HepG2 (cell line): ENCODE data around the gene HECTD4. TPM values are rescaled to one million over a fixed set of nuclear protein-coding genes. Genes with fewer than 3 reads are reported as not detected.

Experiments
- ATAC-seq: fragments of 200-7000 bp; cut with Tn5 transposase; 3 replicates; pipeline ENCODE4 v1.9.1; 2020; ENCODE audit warnings: mild to moderate bottlenecking, moderate library complexity
- BruUV-seq: library from RNA; stranded (reverse); fragments of 400-500 nt; replicated peaks from 2 replicates; lab custom pipeline; 2021; lab: Mats Ljungman, UMichigan
- CTCF ChIA-PET: fragments of 300-600 bp; formaldehyde crosslinking; extraction: SDS; loops from one replicate; lab custom pipeline; 2021; ENCODE audit warnings: low total read pairs, inconsistent platforms, low intra/inter-chr PET ratio; lab: Yijun Ruan, JAX
- POLR2A ChIA-PET: fragments of 350-600 bp; sonication (Branson Sonifier 250); formaldehyde crosslinking; loops from one replicate; lab custom pipeline; 2020; ENCODE audit warnings: antibody characterized with exemption, inconsistent platforms; lab: Yijun Ruan, JAX
- DNase-seq: peaks from one replicate; pipeline ENCODE4 v3.0.0-alpha.2; 2015; ENCODE audit warnings: low spot score
- FAIRE-seq: peaks from 3 replicates; lab custom pipeline; 2011; peaks lifted over from hg19 to GRCh38; lab: Jason Lieb, UNC
- H2AFZ ChIP-seq: one replicate; pipeline ENCODE4 v1.6.1; 2011; ENCODE audit warnings: low read length, inconsistent platforms
- H3K27ac ChIP-seq: fragments of 300-600 bp; 3 replicates; pipeline ENCODE4 v1.8.0; 2011; ENCODE audit warnings: mixed run types, mild to moderate bottlenecking, mixed read lengths, low read length, inconsistent platforms; ENCODE audit not compliant: insufficient read depth; ENCODE audit errors: extremely low read length
- H3K27me3 ChIP-seq, 2 experiments: fragments of 200-600 bp in 1 of 2; 2 replicates in 1 of 2; 3 replicates in 1 of 2; pipeline versions ENCODE4 v1.6.0 to v1.8.0; 2011; ENCODE audit warnings: low read length in 2 of 2, mild to moderate bottlenecking in 2 of 2, moderate library complexity in 2 of 2, inconsistent platforms in 1 of 2; ENCODE audit not compliant: insufficient read depth in 2 of 2, control insufficient read depth in 1 of 2
- H3K36me3 ChIP-seq, 2 experiments: fragments of 200-600 bp in 1 of 2; replicated peaks in 1 of 2; 2 replicates in 1 of 2; 3 replicates in 1 of 2; pipeline versions ENCODE4 v1.5.1 to v1.8.0; 2011; ENCODE audit warnings: low read length in 2 of 2, inconsistent platforms in 1 of 2; ENCODE audit not compliant: insufficient read depth in 2 of 2, control insufficient read depth in 1 of 2
- H3K4me1 ChIP-seq: 2 replicates; pipeline ENCODE4 v1.5.1; 2012; ENCODE audit warnings: low read length, inconsistent platforms; ENCODE audit not compliant: insufficient read depth
- H3K4me2 ChIP-seq: 2 replicates; pipeline ENCODE4 v1.6.0; 2011; ENCODE audit warnings: low read depth, low read length, inconsistent platforms
- H3K4me3 ChIP-seq, 3 experiments: fragments of 200-600 bp in 1 of 3; sonication (generic), shearing (Covaris generic) in 1 of 3; replicated peaks in 1 of 3; 2 replicates each; pipeline ENCODE4 v1.5.1; 2011 to 2016; ENCODE audit warnings: low read length in 3 of 3, inconsistent platforms in 2 of 3, low read depth in 2 of 3, mild to moderate bottlenecking in 2 of 3, control low read depth in 1 of 3, mixed read lengths in 1 of 3; ENCODE audit not compliant: insufficient read depth in 1 of 3
- H3K79me2 ChIP-seq: one replicate; pipeline ENCODE4 v1.6.1; 2011; ENCODE audit warnings: low read length, inconsistent platforms; ENCODE audit not compliant: insufficient read depth
- H3K9ac ChIP-seq: 2 replicates; pipeline ENCODE4 v1.6.0; 2011; ENCODE audit warnings: mild to moderate bottlenecking, low read depth, low read length, inconsistent platforms; ENCODE audit not compliant: insufficient read depth
- H3K9me3 ChIP-seq: 2 replicates; pipeline ENCODE4 v1.5.1; 2012; ENCODE audit warnings: mild to moderate bottlenecking, low read length
- H4K20me1 ChIP-seq: 2 replicates; pipeline ENCODE4 v1.6.0; 2011; ENCODE audit warnings: inconsistent platforms, mild to moderate bottlenecking, low read length, moderate library complexity; ENCODE audit not compliant: insufficient read depth
- AKAP8 ChIP-seq: sonication (generic); formaldehyde crosslinking; IDR thresholded peaks from 2 replicates; pipeline ENCODE4 v1.5.1; 2020; ENCODE audit warnings: mild to moderate bottlenecking, missing genetic modification reagents
- CREB1 ChIP-seq, 2 experiments: fragments of 450-650 bp in 1 of 2; IDR thresholded peaks; 2 replicates each; pipeline ENCODE4 v1.6.1; 2016 to 2017; ENCODE audit warnings: control low read depth in 1 of 2, mild to moderate bottlenecking in 1 of 2, missing compliant biosample characterization in 1 of 2, missing genetic modification characterization in 1 of 2
- CSRNP1 ChIP-seq: sonication (generic); formaldehyde crosslinking; IDR thresholded peaks from 2 replicates; pipeline ENCODE4 v1.8.1; 2023; ENCODE audit warnings: mild to moderate bottlenecking, missing genetic modification reagents
- ELF3 ChIP-seq: IDR thresholded peaks from 2 replicates; pipeline ENCODE4 v1.6.1; 2016; ENCODE audit warnings: missing genetic modification reagents, missing compliant biosample characterization
- FOXA3 ChIP-seq: IDR thresholded peaks from 2 replicates; pipeline ENCODE4 v1.6.1; 2016; ENCODE audit warnings: missing genetic modification reagents, missing compliant biosample characterization
- FOXO1 ChIP-seq: sonication (generic); formaldehyde crosslinking; IDR thresholded peaks from 2 replicates; pipeline ENCODE4 v1.4.0; 2020; ENCODE audit warnings: missing genetic modification reagents
- IRF2 ChIP-seq: IDR thresholded peaks from 2 replicates; pipeline ENCODE4 v1.6.1; 2018; ENCODE audit warnings: missing genetic modification reagents, missing compliant biosample characterization
- KLF11 ChIP-seq: IDR thresholded peaks from 2 replicates; pipeline ENCODE4 v1.6.1; 2016; ENCODE audit warnings: missing compliant biosample characterization
- NCOA1 ChIP-seq: sonication (generic); formaldehyde crosslinking; IDR thresholded peaks from 2 replicates; pipeline ENCODE4 v1.9.0; 2021; ENCODE audit warnings: missing genetic modification reagents
- PPARG ChIP-seq: conservative IDR thresholded peaks from 2 replicates; pipeline ENCODE4 v1.6.1; 2016; ENCODE audit warnings: missing biosample characterization, missing genetic modification reagents
- REPIN1 ChIP-seq: sonication (generic); formaldehyde crosslinking; IDR thresholded peaks from 2 replicates; pipeline ENCODE4 v1.8.0; 2022; ENCODE audit warnings: missing genetic modification reagents, low read depth, mild to moderate bottlenecking, borderline replicate concordance
- SMC3 ChIP-seq: IDR thresholded peaks from 2 replicates; pipeline ENCODE4 v1.6.1; 2011; ENCODE audit warnings: low read length, improper control_type of control experiment
- ZBTB25 ChIP-seq: IDR thresholded peaks from 2 replicates; pipeline ENCODE4 v1.6.1; 2018; ENCODE audit warnings: missing genetic modification reagents
- ZNF10 ChIP-seq: sonication (generic); formaldehyde crosslinking; IDR thresholded peaks from 2 replicates; pipeline ENCODE4 v1.4.0; 2020; ENCODE audit warnings: mild to moderate bottlenecking, low read depth, missing genetic modification reagents, borderline replicate concordance
- ZNF17 ChIP-seq: sonication (generic); formaldehyde crosslinking; IDR thresholded peaks from 2 replicates; pipeline ENCODE4 v1.5.0; 2020; ENCODE audit warnings: mild to moderate bottlenecking, missing genetic modification reagents
- ZNF280B ChIP-seq: sonication (generic); formaldehyde crosslinking; IDR thresholded peaks from 2 replicates; pipeline ENCODE4 v1.5.0; 2020; ENCODE audit warnings: missing genetic modification reagents, mild to moderate bottlenecking, borderline replicate concordance
- ZNF605 ChIP-seq: sonication (generic); formaldehyde crosslinking; IDR thresholded peaks from 2 replicates; pipeline ENCODE4 v1.8.0; 2022; ENCODE audit warnings: mild to moderate bottlenecking, missing genetic modification reagents
- WGBS: methylation state at CpG from one replicate; pipeline ENCODE4 v1.1.6; 2017; ENCODE audit warnings: low lambda C conversion rate; 5-methylcytosine and 5-hydroxymethylcytosine counted together
- in situ Hi-C: cut with HindIII; loops from 2 replicates; pipeline ENCODE4 v1.10.0; 2017; ENCODE audit warnings: low pct_unique_long_range_greater_than_20kb; ENCODE audit not compliant: extremely low pct_ligation_motif_present
- intact Hi-C: fragments of 100-400 bp; cut with micrococcal nuclease; formaldehyde crosslinking; loops from one replicate; pipeline ENCODE4 v1.10.0; 2022; ENCODE audit not compliant: unreplicated experiment
- polyA plus RNA-seq, 8 experiments: library from polyadenylated mRNA; depleted of rRNA in 3 of 8; stranded (reverse) in 7 of 8; unstranded in 1 of 8; fragments of >200 nt; fragmentation: Illumina TruSeq in 4 of 8; extraction: Trizol in 4 of 8; gene quantifications; 2 replicates each; pipeline versions ENCODE4 v1.2.1 to v1.2.3, GENCODE V29; 2011 to 2016; ENCODE audit warnings: low read depth in 4 of 8, missing spikeins in 1 of 8, mixed read lengths in 1 of 8; ENCODE audit not compliant: insufficient read depth in 1 of 8
- total RNA-seq, 5 experiments: library from RNA; depleted of rRNA; stranded (reverse); fragments of >200 nt; fragmentation: Illumina TruSeq; extraction: Trizol; gene quantifications; 2 replicates each; pipeline ENCODE4 v1.2.3, GENCODE V29; 2016; ENCODE audit warnings: low read depth in 1 of 5
- TF ChIP-seq, protein P1 (sequence below): sonication (generic); formaldehyde crosslinking; IDR thresholded peaks from 2 replicates; pipeline ENCODE4 v1.4.0; 2020; ENCODE audit warnings: missing genetic modification reagents

HECTD4 gene
- total and polyA plus RNA-seq, 2 of the 13 experiments (the other 11 are each of a cell fraction or from before 2014, with no cell fraction given) = 9.0 to 11.4 TPM

DNA sequence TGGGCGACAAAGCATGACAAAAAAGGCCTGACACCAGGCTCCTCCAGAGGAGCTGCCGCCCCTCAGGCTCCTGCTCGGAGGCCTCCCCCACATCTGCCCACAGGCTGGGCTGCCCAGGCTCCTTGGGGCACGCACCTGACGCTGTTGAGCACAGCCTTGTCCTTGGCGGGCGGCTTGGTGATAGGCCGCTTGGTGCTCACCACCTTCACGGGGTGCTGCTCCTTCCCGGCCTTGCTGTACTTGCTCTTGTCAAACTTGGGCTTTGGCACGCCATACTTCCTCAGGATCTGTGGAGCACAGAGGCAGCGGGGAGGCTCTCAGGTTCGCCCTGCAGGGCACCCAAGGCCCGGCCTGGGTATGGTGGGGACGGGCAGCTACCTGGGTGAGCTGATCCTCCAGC, 203.4 kb downstream of the HECTD4 start:
- Histone ChIP-seq H3K4me2 (no peak overlapping the region), H3K9me3 (no peaks in the 10 kb centered on the region), H3K27me3 (no peaks in the 10 kb centered on the region), H3K4me3 (no peak overlapping the region), H2AFZ (no peak overlapping the region), H4K20me1 (no peaks in the 10 kb centered on the region), H3K36me3 (peaks cover 4 to 17% of the 10 kb centered on the region in 2 experiments; a peak in 4 of 5 replicates), H3K79me2 (no peaks in the 10 kb centered on the region), H3K9ac (no peak overlapping the region), H3K4me1 (no peaks in the 10 kb centered on the region), H3K27ac (no peak overlapping the region)
- CTCF ChIA-PET = no interaction called here
- 100% methylated on average over 1 of the region's 15 CpGs for WGBS
- BruUV-seq = no TSS peak
- no peak for TF ChIP-seq ELF3 (CRISPR knock-in tag)
- TF ChIP-seq FOXO1 (CRISPR knock-in tag) = no peak
- TF ChIP-seq ZBTB25 = no peak
- TF ChIP-seq FOXA3 (CRISPR knock-in tag) = no peak
- no peak for TF ChIP-seq CREB1 (IDR thresholded peaks at IDR 0.05)
- TF ChIP-seq CREB1 (CRISPR knock-in tag; IDR thresholded peaks at IDR 0.05) = no peak
- TF ChIP-seq REPIN1 (CRISPR knock-in tag) = no peak
- TF ChIP-seq NCOA1 = no peak
- no peak for TF ChIP-seq IRF2 (CRISPR knock-in tag)
- TF ChIP-seq PPARG (CRISPR knock-in tag) = no peak
- TF ChIP-seq, protein P1, sequence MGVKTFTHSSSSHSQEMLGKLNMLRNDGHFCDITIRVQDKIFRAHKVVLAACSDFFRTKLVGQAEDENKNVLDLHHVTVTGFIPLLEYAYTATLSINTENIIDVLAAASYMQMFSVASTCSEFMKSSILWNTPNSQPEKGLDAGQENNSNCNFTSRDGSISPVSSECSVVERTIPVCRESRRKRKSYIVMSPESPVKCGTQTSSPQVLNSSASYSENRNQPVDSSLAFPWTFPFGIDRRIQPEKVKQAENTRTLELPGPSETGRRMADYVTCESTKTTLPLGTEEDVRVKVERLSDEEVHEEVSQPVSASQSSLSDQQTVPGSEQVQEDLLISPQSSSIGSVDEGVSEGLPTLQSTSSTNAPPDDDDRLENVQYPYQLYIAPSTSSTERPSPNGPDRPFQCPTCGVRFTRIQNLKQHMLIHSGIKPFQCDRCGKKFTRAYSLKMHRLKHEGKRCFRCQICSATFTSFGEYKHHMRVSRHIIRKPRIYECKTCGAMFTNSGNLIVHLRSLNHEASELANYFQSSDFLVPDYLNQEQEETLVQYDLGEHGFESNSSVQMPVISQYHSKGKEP = no peak
- TF ChIP-seq KLF11 = no peak
- no peak for TF ChIP-seq ZNF17 (CRISPR knock-in tag)
- TF ChIP-seq SMC3 = no peak
- TF ChIP-seq ZNF10 (CRISPR knock-in tag) = no peak
- no peak for TF ChIP-seq CSRNP1 (CRISPR knock-in tag)
- no peak for TF ChIP-seq AKAP8 (CRISPR knock-in tag)
- TF ChIP-seq ZNF280B (CRISPR knock-in tag) = no peak
- no peak for TF ChIP-seq ZNF605 (CRISPR knock-in tag)
- FAIRE-seq (no peak), DNase-seq (no peak), ATAC-seq (no peak)
- in situ Hi-C loops (no loop called here), intact Hi-C loops (no loop called here)
- POLR2A ChIA-PET = no interaction called here
